ENCODE results near the gene EEF1B2.

EEF1B2 gene

GRCh38 chr2:206127656-206128055, 32.0 kb upstream of the EEF1B2 start:
- no peak overlapping the region for H3K4me3 ChIP-seq (ENCODE audit: low read depth in 1 of 2, low read length in 2 of 2)

DNA sequence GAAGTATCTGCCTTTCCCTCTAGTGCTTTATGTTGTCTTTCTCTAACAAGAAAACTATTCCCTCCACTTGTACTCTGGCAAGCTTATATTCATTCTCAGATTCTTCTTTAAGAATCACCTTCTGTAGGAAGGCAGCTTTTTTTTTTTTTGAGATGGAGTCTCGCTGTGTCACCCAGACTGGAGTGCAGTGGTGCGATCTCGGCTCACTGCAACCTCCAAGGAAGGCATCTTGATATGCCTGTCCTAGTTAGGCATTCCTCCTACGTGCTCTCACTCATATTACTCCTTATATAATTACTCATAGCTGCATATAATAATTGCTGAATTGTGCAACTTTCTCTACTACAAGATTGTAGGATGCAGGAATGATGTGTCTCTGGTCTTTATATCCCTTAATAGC, 16.2 kb upstream of the EEF1B2 start:
- ATAC-seq (ENCODE audit: insufficient read depth, low read depth), result no peak
- H3K27me3 ChIP-seq (ENCODE audit: insufficient read depth, low read length, poor library complexity), result no peaks in the 10 kb centered on the region
- no peaks in the 10 kb centered on the region for H3K4me1 ChIP-seq (ENCODE audit: insufficient read depth, low read length)
- no peak overlapping the region for H2AFZ ChIP-seq (ENCODE audit: low read depth, low read length)
- no peaks in the 10 kb centered on the region for H3K9me3 ChIP-seq (ENCODE audit: insufficient read depth, low read length, severe bottlenecking)
- no peak overlapping the region for H3K27ac ChIP-seq (ENCODE audit: low read length)
- H4K20me1 ChIP-seq (ENCODE audit: insufficient read depth, low read length), result peaks cover 4% of the 10 kb centered on the region; the same call in 1 of the 2 replicates
- H3K4me2 ChIP-seq (ENCODE audit: insufficient read depth, low read length), result no peak overlapping the region
- TF ChIP-seq CTCF (IDR thresholded peaks at IDR 0.05; ENCODE audit: borderline replicate concordance, extremely low read depth, low read length, poor library complexity, severe bottlenecking), result no peak
- TF ChIP-seq EZH2 (IDR thresholded peaks at IDR 0.05; ENCODE audit: borderline replicate concordance, low read depth, low read length, severe bottlenecking), result no peak
- H3K9ac ChIP-seq (ENCODE audit: low read depth, low read length), result no peak overlapping the region
- peaks cover 88% of the 10 kb centered on the region for H3K36me3 ChIP-seq (ENCODE audit: insufficient read depth, low read length)
- DNase-seq, result no peak
- peaks cover 3% of the 10 kb centered on the region; the same call in 1 of the 2 replicates for H3K79me2 ChIP-seq (ENCODE audit: insufficient read depth, low read length)
- H3K4me3 ChIP-seq (ENCODE audit: low read depth in 1 of 2, low read length in 2 of 2), result no peak overlapping the region

More at GRCh38 chr2:206127656-206128055, 32.0 kb upstream of the EEF1B2 start:
- H2AFZ ChIP-seq (ENCODE audit: low read depth, low read length), result no peak overlapping the region
- H3K4me2 ChIP-seq (ENCODE audit: insufficient read depth, low read length), result no peak overlapping the region
- H3K27me3 ChIP-seq (ENCODE audit: insufficient read depth, low read length, poor library complexity), result no peaks in the 10 kb centered on the region
- H4K20me1 ChIP-seq (ENCODE audit: insufficient read depth, low read length), result no peaks in the 10 kb centered on the region
- ATAC-seq (ENCODE audit: insufficient read depth, low read depth), result 0 out of 3 replicates have a peak, but pooled peaks have one; percentile 55
- no peaks in the 10 kb centered on the region for H3K79me2 ChIP-seq (ENCODE audit: insufficient read depth, low read length)
- no peak overlapping the region for H3K9ac ChIP-seq (ENCODE audit: low read depth, low read length)
- H3K27ac ChIP-seq (ENCODE audit: low read length), result no peak overlapping the region
- H3K9me3 ChIP-seq (ENCODE audit: insufficient read depth, low read length, severe bottlenecking), result no peaks in the 10 kb centered on the region
- H3K4me1 ChIP-seq (ENCODE audit: insufficient read depth, low read length), result no peaks in the 10 kb centered on the region
- no peak for DNase-seq
- TF ChIP-seq CTCF (IDR thresholded peaks at IDR 0.05; ENCODE audit: borderline replicate concordance, extremely low read depth, low read length, poor library complexity, severe bottlenecking) (peak; percentile 9), EZH2 (IDR thresholded peaks at IDR 0.05; ENCODE audit: borderline replicate concordance, low read depth, low read length, severe bottlenecking) (no peak)
- peaks cover 89% of the 10 kb centered on the region for H3K36me3 ChIP-seq (ENCODE audit: insufficient read depth, low read length)

DNA sequence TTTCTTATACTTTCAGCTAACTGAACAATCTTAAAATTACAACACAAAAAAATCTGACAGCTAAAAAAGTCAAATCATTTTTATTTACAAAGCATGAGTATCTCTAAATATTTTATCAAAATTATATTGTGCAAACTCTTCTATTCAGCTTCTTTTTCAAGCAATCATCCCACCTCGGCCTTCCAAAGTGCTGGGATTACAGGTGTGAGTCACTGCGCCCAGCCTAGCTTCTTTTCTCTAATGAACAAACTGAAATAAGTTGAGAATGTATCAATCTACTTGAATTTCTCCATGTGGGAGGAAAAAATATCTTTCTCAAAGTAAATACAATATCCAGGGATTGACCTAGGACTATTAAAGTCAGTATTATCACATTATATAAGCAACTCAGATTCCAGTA, 15.3 kb upstream of the EEF1B2 start:
- no peak overlapping the region for H3K27ac ChIP-seq (ENCODE audit: low read length)
- no peak overlapping the region for H2AFZ ChIP-seq (ENCODE audit: low read depth, low read length)
- no peaks in the 10 kb centered on the region for H3K27me3 ChIP-seq (ENCODE audit: insufficient read depth, low read length, poor library complexity)
- DNase-seq (no peak), ATAC-seq (ENCODE audit: insufficient read depth, low read depth) (no peak)
- H3K9me3 ChIP-seq (ENCODE audit: insufficient read depth, low read length, severe bottlenecking), result no peaks in the 10 kb centered on the region
- no peak for TF ChIP-seq EZH2 (IDR thresholded peaks at IDR 0.05; ENCODE audit: borderline replicate concordance, low read depth, low read length, severe bottlenecking)
- TF ChIP-seq CTCF (IDR thresholded peaks at IDR 0.05; ENCODE audit: borderline replicate concordance, extremely low read depth, low read length, poor library complexity, severe bottlenecking), result no peak
- no peak overlapping the region for H3K9ac ChIP-seq (ENCODE audit: low read depth, low read length)
- peaks cover 93% of the 10 kb centered on the region for H3K36me3 ChIP-seq (ENCODE audit: insufficient read depth, low read length)
- H3K4me2 ChIP-seq (ENCODE audit: insufficient read depth, low read length), result no peak overlapping the region
- H3K4me3 ChIP-seq (ENCODE audit: low read depth in 1 of 2, low read length in 2 of 2), result no peak overlapping the region
- peaks cover 4% of the 10 kb centered on the region; the same call in 1 of the 2 replicates for H4K20me1 ChIP-seq (ENCODE audit: insufficient read depth, low read length)
- H3K4me1 ChIP-seq (ENCODE audit: insufficient read depth, low read length), result no peaks in the 10 kb centered on the region
- peaks cover 3% of the 10 kb centered on the region; the same call in 1 of the 2 replicates for H3K79me2 ChIP-seq (ENCODE audit: insufficient read depth, low read length)

All from DND-41 (cell line).